Measurements from ENCODE around the gene PBX3. TPM values are rescaled to one million over a fixed set of nuclear protein-coding genes. Genes with fewer than 3 reads are reported as not detected.

Gene PBX3
- polyA plus RNA-seq, 1 experiment: 37.6 TPM

GRCh38 chr9:125931211-125931610, 184.0 kb downstream of the PBX3 start:
- POLR2A ChIA-PET: interaction anchor here (1.2 kb wide), 1 partner anchor 8 kb away, joined by 3 read pairs; no protein-coding TSS in a partner anchor
- CTCF ChIA-PET: interaction anchor here (1.1 kb wide), 1 partner anchor 372 kb away, joined by 3 read pairs; no protein-coding TSS in a partner anchor
- H3K27ac ChIP-seq (ENCODE audit: low read depth, low read length): no peak overlapping the region

GRCh38 chr9:125932012-125932411, 184.8 kb downstream of the PBX3 start:
- ChIA-PET CTCF (interaction anchor here (1.0 kb wide), 1 partner anchor 373 kb away, joined by 3 read pairs; no protein-coding TSS in a partner anchor), POLR2A (interaction anchor here (1.2 kb wide), 1 partner anchor 9 kb away, joined by 3 read pairs; no protein-coding TSS in a partner anchor)
- Histone ChIP-seq H3K27ac (ENCODE audit: low read depth, low read length) (no peak overlapping the region), H3K27me3 (ENCODE audit: control insufficient read depth, insufficient read depth, low read length) (no peaks in the 10 kb centered on the region), H3K9me3 (ENCODE audit: control insufficient read depth, insufficient read depth, low read length) (no peaks in the 10 kb centered on the region), H3K4me3 (ENCODE audit: low read depth, low read length) (no peak overlapping the region)
- TF ChIP-seq CTCF (IDR thresholded peaks at IDR 0.05; ENCODE audit: low read depth, low read length): no peak
- peak; percentile 93 for DNase-seq (ENCODE audit: low read depth, low spot score)

More at GRCh38 chr9:125931211-125931610, 184.0 kb downstream of the PBX3 start:
- H3K4me3 ChIP-seq (ENCODE audit: low read depth, low read length): no peak overlapping the region
- H3K27me3 ChIP-seq (ENCODE audit: control insufficient read depth, insufficient read depth, low read length): no peaks in the 10 kb centered on the region
- no peak for TF ChIP-seq CTCF (IDR thresholded peaks at IDR 0.05; ENCODE audit: low read depth, low read length)
- no peak for DNase-seq (ENCODE audit: low read depth, low spot score)
- no peaks in the 10 kb centered on the region for H3K9me3 ChIP-seq (ENCODE audit: control insufficient read depth, insufficient read depth, low read length)

DNA sequence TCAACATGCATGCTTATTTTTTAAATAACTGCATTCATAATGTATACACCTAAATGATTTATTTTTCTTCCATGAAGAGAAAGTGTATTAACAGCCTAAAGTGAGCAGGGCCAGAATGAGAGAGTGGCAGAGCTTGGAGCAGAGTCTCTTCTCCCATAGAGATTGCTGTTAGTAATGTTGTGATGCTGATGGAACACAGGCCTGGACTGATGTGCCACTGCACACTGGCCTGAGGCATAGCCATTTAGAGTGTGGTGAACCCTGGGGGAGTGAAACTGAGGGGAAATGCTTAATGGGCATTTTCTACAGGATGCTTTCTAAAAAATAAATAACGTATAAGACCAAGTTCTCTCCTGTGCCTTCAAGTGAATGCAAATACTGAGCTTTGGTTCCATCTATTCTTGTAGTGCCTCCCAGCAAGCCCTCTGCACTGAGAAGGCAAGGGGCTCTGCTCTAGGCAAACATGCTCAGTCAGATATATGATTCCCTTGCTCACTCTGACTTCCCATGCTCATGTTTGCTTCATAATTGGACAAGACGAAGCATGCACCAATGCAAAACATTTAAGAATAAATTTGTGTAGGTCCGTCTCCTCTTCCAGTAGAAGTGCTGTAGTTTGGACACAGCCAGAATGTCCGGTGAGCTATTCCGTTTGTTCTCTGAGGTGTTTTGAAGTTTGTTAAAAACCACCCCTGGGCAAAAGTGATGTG, 185.7 kb downstream of the PBX3 start:
- Histone ChIP-seq H3K27ac (ENCODE audit: low read depth, low read length) (no peak overlapping the region), H3K9me3 (ENCODE audit: control insufficient read depth, insufficient read depth, low read length) (no peaks in the 10 kb centered on the region), H3K4me3 (ENCODE audit: low read depth, low read length) (no peak overlapping the region), H3K27me3 (ENCODE audit: control insufficient read depth, insufficient read depth, low read length) (no peaks in the 10 kb centered on the region)
- no peak for TF ChIP-seq CTCF (IDR thresholded peaks at IDR 0.05; ENCODE audit: low read depth, low read length)
- ChIA-PET CTCF (interaction anchor here (1.1 kb wide), 1 partner anchor 374 kb away, joined by 4 read pairs; no protein-coding TSS in a partner anchor), POLR2A (no interaction called here)
- DNase-seq (ENCODE audit: low read depth, low spot score): no peak

- CTCF ChIA-PET: interaction anchor here (1.3 kb wide), 1 partner anchor 384 kb away, joined by 5 read pairs; no protein-coding TSS in a partner anchor
- Histone ChIP-seq H3K4me3 (ENCODE audit: low read depth, low read length) (no peak overlapping the region), H3K9me3 (ENCODE audit: control insufficient read depth, insufficient read depth, low read length) (no peaks in the 10 kb centered on the region), H3K27me3 (ENCODE audit: control insufficient read depth, insufficient read depth, low read length) (no peaks in the 10 kb centered on the region), H3K27ac (ENCODE audit: low read depth, low read length) (no peak overlapping the region)
- TF ChIP-seq CTCF (IDR thresholded peaks at IDR 0.05; ENCODE audit: low read depth, low read length): no peak
- DNase-seq (ENCODE audit: low read depth, low spot score): no peak
- POLR2A ChIA-PET: no interaction called here
These were observed 195.0 kb downstream of the PBX3 start for GRCh38 chr9:125942125-125942524.

DNA sequence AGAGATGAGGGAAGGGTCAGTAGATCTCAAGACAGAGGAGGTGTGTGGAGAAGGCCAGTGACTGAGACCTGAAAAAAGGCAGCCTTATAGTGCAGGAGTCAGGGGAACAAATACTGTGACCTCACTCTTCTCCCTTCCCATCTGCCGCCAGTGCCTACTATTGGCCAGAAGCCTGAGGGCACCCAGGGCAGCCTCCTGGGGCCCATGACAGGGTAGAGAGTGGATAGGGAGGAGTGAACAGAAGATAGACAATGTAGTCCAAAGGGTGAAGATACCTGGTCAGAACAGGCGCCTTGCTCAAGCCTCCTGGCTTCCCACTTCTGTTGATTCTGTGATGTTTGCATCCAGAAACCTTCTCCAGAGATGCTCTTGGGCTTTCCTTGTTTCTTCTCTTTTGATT, 196.7 kb downstream of the PBX3 start:
- Histone ChIP-seq H3K27ac (ENCODE audit: low read depth, low read length) (no peak overlapping the region), H3K27me3 (ENCODE audit: control insufficient read depth, insufficient read depth, low read length) (no peaks in the 10 kb centered on the region), H3K4me3 (ENCODE audit: low read depth, low read length) (no peak overlapping the region), H3K9me3 (ENCODE audit: control insufficient read depth, insufficient read depth, low read length) (no peaks in the 10 kb centered on the region)
- no peak for TF ChIP-seq CTCF (IDR thresholded peaks at IDR 0.05; ENCODE audit: low read depth, low read length)
- POLR2A ChIA-PET: no interaction called here
- no peak for DNase-seq (ENCODE audit: low read depth, low spot score)
- CTCF ChIA-PET: no interaction called here

All from AG04450 (cell line).